Measurements from ENCODE around the gene IPP. TPM values are rescaled to one million over a fixed set of nuclear protein-coding genes. Genes with fewer than 3 reads are reported as not detected.
"Not testable (repeated sequence)": the region's sequence is repeated elsewhere in the genome, so short reads cannot be mapped to it uniquely, and the experiment has no call there.

The IPP gene
- total RNA-seq, 2 experiments from 2014 or later, result 14.5 to 14.7 TPM

GRCh38 chr1:45762291-45762690 lies 11.8 kb upstream of the IPP start:
- ChIA-PET POLR2A (no interaction called here), CTCF (interaction anchor here (0.6 kb wide), 1 partner anchor 185 kb away, joined by 3 read pairs; no protein-coding TSS in a partner anchor)
- Mint-ChIP-seq H3K36me3 (ENCODE audit: low read depth) (no peaks in the 10 kb centered on the region), H3K27ac (no peak overlapping the region), H3K9me3 (no peaks in the 10 kb centered on the region), H3K4me3 (no peak overlapping the region), H3K4me1 (no peaks in the 10 kb centered on the region), H3K27me3 (peaks cover 8% of the 10 kb centered on the region)
- no peak for DNase-seq

DNA sequence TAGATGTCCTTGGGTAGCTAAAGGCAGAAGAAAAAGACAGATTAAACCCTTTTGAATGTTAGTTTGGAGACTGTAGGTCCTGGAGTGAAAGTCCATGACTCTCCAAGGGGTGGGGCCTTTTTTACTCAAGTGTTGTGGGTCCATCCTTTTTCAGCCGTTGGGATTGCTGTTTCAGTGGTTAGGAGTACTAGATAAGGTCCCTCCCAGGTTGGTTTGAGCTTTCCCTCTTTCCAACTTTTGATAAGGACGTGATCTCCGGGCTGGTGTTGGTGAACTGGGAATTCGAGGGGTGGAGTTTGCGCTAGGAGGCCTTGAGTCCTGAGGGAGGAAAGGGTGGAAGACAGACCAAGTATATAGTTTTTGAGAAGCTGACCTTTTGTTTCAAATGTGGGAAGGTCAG lies 5.2 kb upstream of the IPP start:
- H3K9me3 Mint-ChIP-seq, result peaks cover 18% of the 10 kb centered on the region
- peaks cover 4% of the 10 kb centered on the region for H3K36me3 Mint-ChIP-seq (ENCODE audit: low read depth)
- POLR2A ChIA-PET, result no interaction called here
- no peak overlapping the region for H3K27ac Mint-ChIP-seq
- no peak for DNase-seq
- H3K27me3 Mint-ChIP-seq, result peaks cover 3% of the 10 kb centered on the region
- CTCF ChIA-PET, result no interaction called here
- H3K4me3 Mint-ChIP-seq, result no peak overlapping the region
- peaks cover 9% of the 10 kb centered on the region for H3K4me1 Mint-ChIP-seq

DNA sequence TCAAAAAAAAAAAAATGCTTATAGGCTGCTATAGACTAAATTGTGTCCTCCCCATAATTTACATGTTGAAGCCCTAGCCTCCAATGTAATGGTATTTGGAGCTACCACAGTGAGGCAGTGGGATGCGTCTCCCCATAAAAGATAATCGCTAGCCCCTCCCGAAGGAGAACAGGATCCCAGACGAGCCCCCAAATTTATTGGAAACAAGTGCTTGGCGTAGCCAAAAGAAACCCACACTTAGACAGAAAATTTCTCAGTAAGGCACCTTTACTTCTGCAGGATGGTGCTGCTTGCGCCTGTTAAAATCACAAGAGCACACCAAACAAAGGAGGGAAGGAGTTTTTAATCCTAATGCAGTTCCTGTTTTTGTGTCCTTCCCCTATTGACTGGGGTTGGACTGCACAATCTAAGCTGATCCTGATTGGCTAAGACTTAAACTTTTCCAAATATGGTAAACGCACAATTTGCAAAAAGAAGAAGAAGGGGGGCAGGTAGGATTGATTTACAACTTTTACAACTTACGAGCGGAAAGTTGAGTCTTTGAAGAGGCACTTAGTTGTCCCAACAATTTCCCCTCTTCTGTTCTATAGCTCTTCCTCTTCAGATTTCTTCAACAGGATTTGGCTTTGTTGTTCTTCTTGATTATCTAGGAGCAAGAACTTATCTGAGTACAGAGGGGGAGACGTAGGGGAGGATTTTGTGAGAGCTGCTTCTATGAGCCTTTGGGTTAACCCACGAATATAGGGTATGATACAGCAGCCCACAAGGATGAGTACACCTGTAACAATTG lies 3.0 kb upstream of the IPP start:
- CTCF ChIA-PET, result no interaction called here
- DNase-seq, result no peak
- no peak overlapping the region for H3K27ac Mint-ChIP-seq
- peaks cover 18% of the 10 kb centered on the region for H3K9me3 Mint-ChIP-seq
- H3K36me3 Mint-ChIP-seq (ENCODE audit: low read depth), result peaks cover 7% of the 10 kb centered on the region
- POLR2A ChIA-PET, result interaction anchor here (0.7 kb wide), 1 partner anchor 649 kb away, joined by 3 read pairs; no protein-coding TSS in a partner anchor
- no peak overlapping the region for H3K4me3 Mint-ChIP-seq
- no peaks in the 10 kb centered on the region for H3K27me3 Mint-ChIP-seq
- peaks cover 20% of the 10 kb centered on the region for H3K4me1 Mint-ChIP-seq

- peaks cover 7% of the 10 kb centered on the region for H3K36me3 Mint-ChIP-seq (ENCODE audit: low read depth)
- POLR2A ChIA-PET, result interaction anchor here (0.7 kb wide), 1 partner anchor 650 kb away, joined by 3 read pairs; no protein-coding TSS in a partner anchor
- H3K4me3 Mint-ChIP-seq, result no peak overlapping the region
- CTCF ChIA-PET, result no interaction called here
- no peak for DNase-seq
- H3K27me3 Mint-ChIP-seq, result no peaks in the 10 kb centered on the region
- no peak overlapping the region for H3K27ac Mint-ChIP-seq
- H3K4me1 Mint-ChIP-seq, result peaks cover 23% of the 10 kb centered on the region
- peaks cover 18% of the 10 kb centered on the region for H3K9me3 Mint-ChIP-seq
Observed at GRCh38 chr1:45752441-45753052, 2.1 kb upstream of the IPP start.

DNA sequence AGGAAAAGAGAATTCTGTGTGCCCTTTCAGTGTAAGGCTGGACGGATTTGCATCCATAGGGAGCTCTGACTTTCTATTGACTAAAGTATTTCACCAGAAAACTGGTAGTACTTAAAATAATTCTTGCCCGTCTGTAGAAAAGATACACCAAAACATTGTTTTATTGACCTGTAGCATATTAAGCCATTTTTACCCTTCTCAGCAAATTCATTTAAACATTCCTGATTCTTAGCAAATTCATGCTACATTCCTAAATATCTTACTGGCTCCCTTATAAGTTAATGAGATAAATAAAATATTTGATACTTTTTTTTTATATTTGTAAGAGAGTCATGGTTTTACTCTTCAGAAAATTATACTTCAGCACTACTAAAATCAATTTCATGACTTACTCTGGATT lies 1.6 kb upstream of the IPP start:
- H3K27me3 Mint-ChIP-seq, result no peaks in the 10 kb centered on the region
- ChIA-PET CTCF (interaction anchor here (0.6 kb wide), 1 partner anchor 739 kb away, joined by 3 read pairs; no protein-coding TSS in a partner anchor), POLR2A (no interaction called here)

GRCh38 chr1:45751039-45751838 lies 786 bp upstream of the IPP start:
- H3K4me1 Mint-ChIP-seq, result peaks cover 24% of the 10 kb centered on the region

More for the DNA sequence above, 1.6 kb upstream of the IPP start:
- H3K27ac Mint-ChIP-seq, result no peak overlapping the region
- no peak for DNase-seq
- H3K9me3 Mint-ChIP-seq, result peaks cover 18% of the 10 kb centered on the region
- H3K36me3 Mint-ChIP-seq (ENCODE audit: low read depth), result peaks cover 7% of the 10 kb centered on the region
- H3K4me1 Mint-ChIP-seq, result peaks cover 24% of the 10 kb centered on the region
- peak overlapping the region; percentile 49 for H3K4me3 Mint-ChIP-seq

GRCh38 chr1:45746922-45747321 lies 3.5 kb downstream of the IPP start:
- Mint-ChIP-seq H3K4me3 (no peak overlapping the region), H3K27me3 (no peaks in the 10 kb centered on the region), H3K27ac (no peak overlapping the region), H3K4me1 (peaks cover 21% of the 10 kb centered on the region), H3K36me3 (ENCODE audit: low read depth) (peaks cover 16% of the 10 kb centered on the region), H3K9me3 (no peaks in the 10 kb centered on the region)
- CTCF ChIA-PET, result interaction anchor here (1.4 kb wide), 1 partner anchor 61 kb away, joined by 3 read pairs; the partner anchor contains the start of gene GPBP1L1
- POLR2A ChIA-PET, result no interaction called here
- no peak for DNase-seq

More at GRCh38 chr1:45751039-45751838, 786 bp upstream of the IPP start:
- Mint-ChIP-seq H3K9me3 (peaks cover 18% of the 10 kb centered on the region), H3K4me3 (peak overlapping the region; percentile 93), H3K27ac (peak overlapping the region; percentile 94)
- not testable (repeated sequence) for H3K36me3 Mint-ChIP-seq (ENCODE audit: low read depth); H3K27me3 Mint-ChIP-seq; DNase-seq
- CTCF ChIA-PET, result interaction anchor here (0.6 kb wide), 1 partner anchor 738 kb away, joined by 3 read pairs; no protein-coding TSS in a partner anchor
- POLR2A ChIA-PET, result interaction anchor here (0.7 to 1.7 kb wide), 4 partner anchors 29 to 167 kb away, joined by 3 to 7 read pairs (median 4); partner anchors contain the start of gene GPBP1L1

DNA sequence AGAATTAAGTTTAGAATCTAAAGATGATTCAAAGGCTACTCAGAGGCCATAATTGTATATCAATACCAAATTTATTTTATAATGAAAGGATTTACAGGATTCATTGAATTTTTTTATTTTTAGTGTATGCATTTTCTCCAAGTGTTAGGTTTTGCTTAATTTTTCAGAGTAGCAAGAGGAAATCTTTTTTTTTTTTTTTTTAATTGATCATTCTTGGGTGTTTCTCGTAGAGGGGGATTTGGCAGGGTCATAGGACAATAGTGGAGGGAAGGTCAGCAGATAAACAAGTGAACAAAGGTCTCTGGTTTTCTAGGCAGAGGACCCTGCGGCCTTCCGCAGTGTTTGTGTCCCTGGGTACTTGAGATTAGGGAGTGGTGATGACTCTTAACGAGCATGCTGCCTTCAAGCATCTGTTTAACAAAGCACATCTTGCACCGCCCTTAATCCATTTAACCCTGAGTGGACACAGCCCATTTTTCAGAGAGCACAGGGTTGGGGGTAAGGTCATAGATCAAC lies 10.8 kb downstream of the IPP start:
- H3K4me1 Mint-ChIP-seq, H3K27ac Mint-ChIP-seq, H3K9me3 Mint-ChIP-seq, POLR2A ChIA-PET, CTCF ChIA-PET, DNase-seq, H3K4me3 Mint-ChIP-seq, H3K27me3 Mint-ChIP-seq: not testable (repeated sequence)
- peaks cover 18% of the 10 kb centered on the region for H3K36me3 Mint-ChIP-seq (ENCODE audit: low read depth)

- H3K4me3 Mint-ChIP-seq, result no peak overlapping the region
- ChIA-PET POLR2A (no interaction called here), CTCF (no interaction called here)
- H3K27ac Mint-ChIP-seq, result no peak overlapping the region
- no peaks in the 10 kb centered on the region for H3K27me3 Mint-ChIP-seq
- no peak for DNase-seq
- peaks cover 16% of the 10 kb centered on the region for H3K36me3 Mint-ChIP-seq (ENCODE audit: low read depth)
- peaks cover 2% of the 10 kb centered on the region for H3K4me1 Mint-ChIP-seq
- no peaks in the 10 kb centered on the region for H3K9me3 Mint-ChIP-seq
Observed at GRCh38 chr1:45739137-45739536, 11.3 kb downstream of the IPP start.

DNA sequence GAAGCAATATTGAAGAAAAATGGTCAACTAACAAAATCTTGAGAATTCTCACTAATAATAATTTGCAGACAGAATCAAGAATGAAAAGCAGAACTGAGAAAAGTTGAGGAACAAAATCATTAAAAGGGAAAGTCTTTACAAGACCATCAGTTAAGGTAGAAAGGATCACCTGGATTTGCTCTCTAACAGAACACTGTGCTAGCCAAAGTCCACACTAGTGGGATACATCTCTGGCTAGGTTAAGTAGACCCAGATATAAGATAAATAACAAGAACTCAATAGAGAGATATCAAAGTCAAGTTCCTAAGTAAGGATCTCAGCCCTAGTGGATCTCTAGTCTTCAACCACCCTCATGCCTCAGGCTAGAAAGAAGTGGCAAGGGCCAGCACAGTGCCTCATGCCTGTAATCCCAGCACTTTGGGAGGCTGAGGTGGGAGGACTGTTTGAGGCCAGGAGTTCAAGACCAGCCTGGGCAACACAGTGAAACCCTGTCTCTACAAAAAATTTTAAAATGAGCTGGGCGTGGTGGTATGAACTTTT lies 19.6 kb downstream of the IPP start:
- DNase-seq, result no peak
- H3K4me3 Mint-ChIP-seq, result no peak overlapping the region
- no peaks in the 10 kb centered on the region for H3K9me3 Mint-ChIP-seq
- H3K27ac Mint-ChIP-seq, result no peak overlapping the region
- H3K4me1 Mint-ChIP-seq, result peaks cover 2% of the 10 kb centered on the region
- CTCF ChIA-PET, result no interaction called here
- H3K27me3 Mint-ChIP-seq, result no peaks in the 10 kb centered on the region
- POLR2A ChIA-PET, result no interaction called here
- no peaks in the 10 kb centered on the region for H3K36me3 Mint-ChIP-seq (ENCODE audit: low read depth)

- Mint-ChIP-seq H3K4me3 (no peak overlapping the region), H3K36me3 (ENCODE audit: low read depth) (no peaks in the 10 kb centered on the region), H3K27ac (no peak overlapping the region), H3K9me3 (no peaks in the 10 kb centered on the region), H3K4me1 (peaks cover 2% of the 10 kb centered on the region), H3K27me3 (no peaks in the 10 kb centered on the region)
- ChIA-PET POLR2A (interaction anchor here (0.6 kb wide), 1 partner anchor 66 kb away, joined by 4 read pairs; no protein-coding TSS in a partner anchor), CTCF (no interaction called here)
- DNase-seq, result no peak
Observed at GRCh38 chr1:45730075-45730779, 20.2 kb downstream of the IPP start.

GRCh38 chr1:45726007-45726406 lies 24.4 kb downstream of the IPP start:
- H3K9me3 Mint-ChIP-seq, H3K4me1 Mint-ChIP-seq, H3K27ac Mint-ChIP-seq: not testable (repeated sequence)

More at GRCh38 chr1:45726007-45726406, 24.4 kb downstream of the IPP start:
- H3K27me3 Mint-ChIP-seq; DNase-seq; H3K4me3 Mint-ChIP-seq; H3K36me3 Mint-ChIP-seq (ENCODE audit: low read depth); POLR2A ChIA-PET; CTCF ChIA-PET: not testable (repeated sequence)
